ENCODE measurements around the gene GRIN2A. TPM values are rescaled to one million over a fixed set of nuclear protein-coding genes. Genes with fewer than 3 reads are reported as not detected.

GRIN2A gene
- total RNA-seq, 2 experiments from 2014 or later = not detected

DNA sequence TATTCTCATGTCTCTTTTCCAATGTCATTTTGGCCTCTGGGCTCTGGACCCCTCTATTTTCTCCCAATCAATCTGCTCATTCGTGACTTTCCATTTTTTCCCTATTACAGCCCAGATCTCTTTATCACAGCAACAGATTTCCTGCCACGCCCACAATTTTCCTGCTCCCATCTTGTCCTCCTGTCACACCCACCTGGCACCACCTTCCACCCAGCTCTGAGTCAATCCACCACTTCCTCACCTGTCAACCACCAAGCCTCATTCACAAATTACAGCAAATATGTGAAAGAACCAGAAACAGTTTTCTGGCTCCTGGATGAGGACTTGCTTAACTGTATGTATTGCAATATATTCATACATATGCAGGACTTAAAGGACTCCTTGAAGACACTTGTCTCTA is 311.3 kb downstream of the GRIN2A start:
- ChIA-PET CTCF (no interaction called here), POLR2A (no interaction called here)
- ATAC-seq (no peak), DNase-seq (no peak)
- intact Hi-C loops (cut with micrococcal nuclease) = no loop called here
- Mint-ChIP-seq H3K4me3 (no peak overlapping the region), H3K4me1 (ENCODE audit: low read depth) (no peaks in the 10 kb centered on the region), H3K27ac (no peak overlapping the region), H3K27me3 (no peaks in the 10 kb centered on the region), H3K9me3 (no peaks in the 10 kb centered on the region), H3K36me3 (ENCODE audit: low read depth) (no peaks in the 10 kb centered on the region)
- TF ChIP-seq, protein P1, sequence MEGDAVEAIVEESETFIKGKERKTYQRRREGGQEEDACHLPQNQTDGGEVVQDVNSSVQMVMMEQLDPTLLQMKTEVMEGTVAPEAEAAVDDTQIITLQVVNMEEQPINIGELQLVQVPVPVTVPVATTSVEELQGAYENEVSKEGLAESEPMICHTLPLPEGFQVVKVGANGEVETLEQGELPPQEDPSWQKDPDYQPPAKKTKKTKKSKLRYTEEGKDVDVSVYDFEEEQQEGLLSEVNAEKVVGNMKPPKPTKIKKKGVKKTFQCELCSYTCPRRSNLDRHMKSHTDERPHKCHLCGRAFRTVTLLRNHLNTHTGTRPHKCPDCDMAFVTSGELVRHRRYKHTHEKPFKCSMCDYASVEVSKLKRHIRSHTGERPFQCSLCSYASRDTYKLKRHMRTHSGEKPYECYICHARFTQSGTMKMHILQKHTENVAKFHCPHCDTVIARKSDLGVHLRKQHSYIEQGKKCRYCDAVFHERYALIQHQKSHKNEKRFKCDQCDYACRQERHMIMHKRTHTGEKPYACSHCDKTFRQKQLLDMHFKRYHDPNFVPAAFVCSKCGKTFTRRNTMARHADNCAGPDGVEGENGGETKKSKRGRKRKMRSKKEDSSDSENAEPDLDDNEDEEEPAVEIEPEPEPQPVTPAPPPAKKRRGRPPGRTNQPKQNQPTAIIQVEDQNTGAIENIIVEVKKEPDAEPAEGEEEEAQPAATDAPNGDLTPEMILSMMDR (IDR thresholded peaks at IDR 0.05) = no peak

DNA sequence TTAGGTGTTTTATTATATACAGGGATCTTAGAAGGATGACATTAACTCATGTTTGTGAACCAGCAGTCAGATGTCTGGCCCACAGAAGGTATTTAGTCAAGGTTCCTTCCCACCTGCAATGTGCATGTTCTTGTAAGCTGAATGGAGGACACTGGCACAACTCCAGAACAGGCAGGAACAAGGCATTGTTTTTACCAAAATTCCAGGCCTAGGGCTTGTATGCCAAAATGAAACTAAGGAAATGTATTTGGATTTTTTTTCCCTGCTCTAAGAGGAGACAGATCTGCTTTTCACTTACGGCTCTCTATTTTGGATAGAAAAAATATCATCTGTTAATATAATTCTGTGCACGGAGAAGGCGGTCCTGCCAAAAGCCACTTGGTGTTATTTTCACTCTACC is 312.5 kb downstream of the GRIN2A start:
- TF ChIP-seq, protein P1 (IDR thresholded peaks at IDR 0.05) = no peak
- H3K9me3 Mint-ChIP-seq = no peaks in the 10 kb centered on the region
- CTCF ChIA-PET = no interaction called here

DNA sequence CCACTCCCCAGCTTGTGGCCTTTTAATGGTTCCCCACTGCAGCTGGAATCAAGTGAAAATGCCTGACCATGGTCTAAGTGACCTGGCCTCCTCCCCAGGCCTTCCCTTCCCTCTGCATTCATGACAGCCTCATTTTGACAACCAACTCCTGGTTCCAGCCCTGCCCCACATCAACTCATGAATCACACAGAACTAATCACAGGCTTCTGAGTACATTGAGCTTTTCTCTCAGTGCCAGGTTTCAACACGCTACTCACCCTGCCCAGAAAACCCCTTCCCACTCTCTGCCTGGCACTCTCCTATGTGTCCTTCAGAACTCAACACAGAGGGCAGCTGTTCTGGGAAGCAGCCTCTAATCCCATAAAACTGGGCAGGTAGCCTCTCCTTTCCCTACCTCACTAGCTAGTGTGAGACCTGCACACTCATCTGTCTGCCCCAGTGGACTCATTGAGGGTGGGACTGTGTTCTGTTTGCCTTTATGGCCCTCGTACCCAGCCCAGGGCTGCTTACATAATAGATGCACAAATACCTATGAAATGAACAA is 313.6 kb downstream of the GRIN2A start:
- no peak for DNase-seq
- CTCF ChIA-PET = no interaction called here
- TF ChIP-seq, protein P1 (IDR thresholded peaks at IDR 0.05) = no peak
- Mint-ChIP-seq H3K27me3 (no peaks in the 10 kb centered on the region), H3K9me3 (no peaks in the 10 kb centered on the region), H3K27ac (no peak overlapping the region), H3K4me1 (ENCODE audit: low read depth) (no peaks in the 10 kb centered on the region), H3K4me3 (no peak overlapping the region), H3K36me3 (ENCODE audit: low read depth) (no peaks in the 10 kb centered on the region)
- intact Hi-C loops (cut with micrococcal nuclease) = no loop called here
- no peak for ATAC-seq
- POLR2A ChIA-PET = no interaction called here

More for the DNA sequence above, 312.5 kb downstream of the GRIN2A start:
- H3K27me3 Mint-ChIP-seq = no peaks in the 10 kb centered on the region
- no peak for ATAC-seq
- no peak for DNase-seq
- no peaks in the 10 kb centered on the region for H3K4me1 Mint-ChIP-seq (ENCODE audit: low read depth)
- intact Hi-C loops (cut with micrococcal nuclease) = no loop called here
- POLR2A ChIA-PET = no interaction called here
- H3K27ac Mint-ChIP-seq = no peak overlapping the region
- H3K36me3 Mint-ChIP-seq (ENCODE audit: low read depth) = no peaks in the 10 kb centered on the region
- H3K4me3 Mint-ChIP-seq = no peak overlapping the region

DNA sequence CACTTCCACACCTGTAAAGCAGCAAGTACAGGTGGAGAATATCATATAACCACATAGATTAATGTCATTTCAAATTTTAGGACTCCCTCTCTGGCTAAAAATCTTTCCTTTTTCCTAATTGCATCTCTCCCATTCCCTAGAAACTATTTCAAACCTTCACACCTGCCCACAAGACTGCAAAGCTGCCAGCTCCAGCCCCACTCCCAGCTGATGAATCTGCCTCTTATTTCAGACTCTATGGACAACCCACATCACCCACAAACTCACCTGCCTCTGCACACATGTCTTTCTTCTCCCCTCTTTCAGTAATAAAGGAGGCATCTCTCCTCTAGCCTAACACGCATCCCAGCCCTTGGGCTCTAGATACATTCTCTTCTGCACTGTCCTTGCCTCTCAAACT is 315.1 kb downstream of the GRIN2A start:
- no peak for DNase-seq
- intact Hi-C loops (cut with micrococcal nuclease) = no loop called here
- H3K27me3 Mint-ChIP-seq = no peaks in the 10 kb centered on the region
- ChIA-PET POLR2A (no interaction called here), CTCF (no interaction called here)
- H3K36me3 Mint-ChIP-seq (ENCODE audit: low read depth) = no peaks in the 10 kb centered on the region
- H3K9me3 Mint-ChIP-seq = no peaks in the 10 kb centered on the region
- no peak for ATAC-seq
- TF ChIP-seq, protein P1 (IDR thresholded peaks at IDR 0.05) = no peak
- H3K27ac Mint-ChIP-seq = no peak overlapping the region
- H3K4me3 Mint-ChIP-seq = no peak overlapping the region
- H3K4me1 Mint-ChIP-seq (ENCODE audit: low read depth) = no peaks in the 10 kb centered on the region

DNA sequence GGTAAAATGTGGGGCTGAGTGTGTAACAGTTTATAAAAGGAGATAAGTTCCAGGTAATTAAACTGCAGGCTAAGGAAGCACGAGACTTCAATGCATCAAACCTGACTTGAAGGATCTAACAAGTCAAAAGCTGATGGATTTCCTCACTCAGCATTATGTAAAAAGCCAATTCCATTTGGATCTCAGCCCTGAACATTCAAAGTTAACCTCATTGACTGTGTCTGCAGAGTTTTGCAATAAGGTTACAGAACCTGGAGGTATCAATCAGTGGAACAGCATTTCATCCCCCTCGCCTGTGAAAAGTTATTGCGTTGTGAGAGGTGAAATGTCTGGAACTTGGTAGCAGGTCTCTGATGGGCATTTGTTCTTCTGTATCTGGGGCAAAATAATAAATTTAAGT is 317.8 kb downstream of the GRIN2A start:
- Mint-ChIP-seq H3K27me3 (no peaks in the 10 kb centered on the region), H3K9me3 (no peaks in the 10 kb centered on the region), H3K4me3 (no peak overlapping the region), H3K27ac (no peak overlapping the region), H3K4me1 (ENCODE audit: low read depth) (no peaks in the 10 kb centered on the region), H3K36me3 (ENCODE audit: low read depth) (no peaks in the 10 kb centered on the region)
- TF ChIP-seq, protein P1 (IDR thresholded peaks at IDR 0.05) = no peak
- ChIA-PET POLR2A (no interaction called here), CTCF (no interaction called here)
- no peak for DNase-seq
- intact Hi-C loops (cut with micrococcal nuclease) = no loop called here
- no peak for ATAC-seq

Measured in activated CD8-positive, alpha-beta T cell treated with anti-CD3 and anti-CD28 coated beads for 36 hours (primary cell).